ENCODE results near the gene GDF10.

Gene GDF10

DNA sequence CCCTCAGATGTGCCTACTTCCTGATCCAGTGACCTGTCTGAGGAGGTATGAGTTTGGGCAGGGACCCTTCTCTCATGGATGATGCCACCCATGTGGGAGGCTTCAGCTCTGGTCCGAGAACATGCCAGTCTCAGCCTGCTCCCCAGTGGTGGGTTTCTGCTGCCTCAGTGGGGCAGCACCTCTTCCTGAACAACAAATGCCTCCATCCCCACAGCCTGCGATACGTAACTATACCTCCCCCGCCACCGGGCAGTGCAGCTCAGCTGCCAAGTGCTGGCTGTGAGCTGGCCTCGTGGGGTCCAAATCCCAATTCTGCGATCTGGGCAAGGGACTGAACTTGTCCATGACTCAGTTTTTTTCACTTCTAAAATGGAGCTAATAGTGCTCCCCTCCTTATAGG, 3.1 kb downstream of the GDF10 start:
- no peaks in the 10 kb centered on the region for H3K9me3 ChIP-seq (ENCODE audit: control insufficient read depth, low read length)
- H3K27me3 ChIP-seq (ENCODE audit: control insufficient read depth, insufficient read depth, low read length, poor library complexity, severe bottlenecking), result peaks cover 35% of the 10 kb centered on the region
- H3K27ac ChIP-seq (ENCODE audit: insufficient read depth, low read depth, low read length, poor library complexity, severe bottlenecking), result no peak overlapping the region
- H3K4me3 ChIP-seq (ENCODE audit: insufficient read depth, low read depth, low read length), result no peak overlapping the region
- WGBS, 2 experiments, result 90 to 95% methylated on average over 7 of the region's 7 CpGs
- H3K4me1 ChIP-seq (ENCODE audit: control insufficient read depth, insufficient read depth, low read length), result peaks cover 14% of the 10 kb centered on the region
- H3K36me3 ChIP-seq (ENCODE audit: control insufficient read depth, insufficient read depth, low read length), result no peaks in the 10 kb centered on the region

DNA sequence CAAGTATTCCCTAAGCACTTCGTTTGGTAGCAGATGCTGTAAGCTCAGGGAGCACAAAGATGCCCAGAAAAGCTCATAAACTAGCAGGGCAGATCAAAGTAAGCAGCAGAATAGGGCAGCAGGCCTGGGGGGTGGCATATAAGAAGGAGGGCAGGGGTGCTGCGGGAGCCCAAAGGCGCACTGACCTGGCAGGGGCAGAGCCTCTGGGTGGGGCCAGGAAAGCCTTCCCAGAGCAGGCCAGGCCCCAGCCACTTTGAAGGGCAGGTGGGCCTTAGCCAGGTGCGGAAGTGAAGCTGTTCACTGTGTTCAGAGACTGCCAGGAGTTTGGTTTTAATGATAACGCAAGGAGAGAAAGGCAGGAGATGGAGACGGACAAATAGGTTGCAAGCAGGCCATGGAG, 3.9 kb downstream of the GDF10 start:
- H3K4me1 ChIP-seq (ENCODE audit: control insufficient read depth, insufficient read depth, low read length), result peaks cover 8% of the 10 kb centered on the region
- WGBS, 2 experiments, result 92 to 93% methylated on average over 6 of the region's 6 CpGs
- H3K27me3 ChIP-seq (ENCODE audit: control insufficient read depth, insufficient read depth, low read length, poor library complexity, severe bottlenecking), result peaks cover 35% of the 10 kb centered on the region
- no peak overlapping the region for H3K27ac ChIP-seq (ENCODE audit: insufficient read depth, low read depth, low read length, poor library complexity, severe bottlenecking)
- no peaks in the 10 kb centered on the region for H3K36me3 ChIP-seq (ENCODE audit: control insufficient read depth, insufficient read depth, low read length)
- no peak overlapping the region for H3K4me3 ChIP-seq (ENCODE audit: insufficient read depth, low read depth, low read length)
- H3K9me3 ChIP-seq (ENCODE audit: control insufficient read depth, low read length), result no peaks in the 10 kb centered on the region

DNA sequence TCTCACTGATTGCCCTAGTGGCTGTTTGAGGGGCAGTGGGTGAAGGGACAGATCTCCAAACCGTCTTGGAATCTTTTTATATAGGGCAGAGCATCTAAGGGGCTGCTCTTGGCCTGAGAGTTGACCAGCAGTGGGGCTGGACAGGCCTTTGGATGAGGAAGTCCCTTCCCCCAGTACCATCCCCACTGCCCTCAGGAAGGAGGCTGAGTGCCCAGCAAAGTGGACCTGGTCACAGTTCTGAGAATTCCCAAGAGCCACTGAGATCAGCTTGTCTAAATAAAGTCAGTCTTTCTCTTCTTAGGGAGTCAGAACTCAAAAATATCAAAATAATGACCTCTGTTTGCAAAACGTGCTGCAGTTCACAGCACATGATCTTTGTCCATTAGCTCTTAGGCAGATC, 5.6 kb downstream of the GDF10 start:
- peaks cover 21% of the 10 kb centered on the region for H3K27me3 ChIP-seq (ENCODE audit: control insufficient read depth, insufficient read depth, low read length, poor library complexity, severe bottlenecking)
- 75 to 91% methylated on average over 2 of the region's 2 CpGs for WGBS, 2 experiments
- no peak overlapping the region for H3K27ac ChIP-seq (ENCODE audit: insufficient read depth, low read depth, low read length, poor library complexity, severe bottlenecking)
- no peaks in the 10 kb centered on the region for H3K36me3 ChIP-seq (ENCODE audit: control insufficient read depth, insufficient read depth, low read length)
- no peak overlapping the region for H3K4me3 ChIP-seq (ENCODE audit: insufficient read depth, low read depth, low read length)
- no peaks in the 10 kb centered on the region for H3K9me3 ChIP-seq (ENCODE audit: control insufficient read depth, low read length)
- H3K4me1 ChIP-seq (ENCODE audit: control insufficient read depth, insufficient read depth, low read length), result no peaks in the 10 kb centered on the region

DNA sequence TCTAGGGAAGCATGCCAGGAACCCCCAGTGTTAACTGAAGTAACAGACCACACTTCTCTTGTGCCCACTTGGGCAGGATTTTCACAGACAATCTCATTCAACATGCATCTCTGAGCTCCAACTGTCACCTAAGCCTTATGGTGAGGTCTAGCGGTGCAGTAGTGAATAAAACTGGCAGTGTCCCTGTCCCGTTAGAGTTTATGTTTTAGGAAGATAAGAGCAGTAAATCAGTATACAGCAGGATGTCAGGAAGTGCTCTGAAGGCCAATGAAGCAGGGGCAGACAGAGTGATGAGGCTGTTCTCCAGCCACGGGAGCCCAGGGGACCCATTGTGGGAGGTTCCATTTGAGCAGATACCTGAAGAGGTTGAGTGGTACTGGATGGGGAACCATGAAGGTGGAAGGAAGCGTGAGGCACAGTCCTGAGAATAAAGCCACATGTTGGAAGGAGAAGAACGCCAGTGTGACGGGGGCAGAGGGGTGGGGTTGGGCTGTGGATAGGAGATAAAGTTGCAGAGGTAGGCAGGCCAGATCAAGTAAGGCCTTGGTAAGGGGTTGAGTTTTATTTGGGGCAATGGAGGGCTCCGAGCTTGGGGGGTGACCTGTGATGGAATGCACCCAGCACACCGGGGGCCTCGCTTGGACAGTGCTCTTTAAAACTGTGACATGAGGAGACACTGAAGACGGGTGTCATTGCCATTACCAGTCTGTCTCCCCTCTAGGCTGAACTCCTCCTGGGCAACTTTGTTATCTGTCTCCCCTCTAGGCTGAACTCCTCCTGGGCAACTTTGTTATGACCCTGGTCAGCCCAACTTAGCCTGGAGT, 6.6 kb downstream of the GDF10 start:
- Histone ChIP-seq H3K36me3 (ENCODE audit: control insufficient read depth, insufficient read depth, low read length) (no peaks in the 10 kb centered on the region), H3K27ac (ENCODE audit: insufficient read depth, low read depth, low read length, poor library complexity, severe bottlenecking) (no peak overlapping the region), H3K9me3 (ENCODE audit: control insufficient read depth, low read length) (no peaks in the 10 kb centered on the region), H3K27me3 (ENCODE audit: control insufficient read depth, insufficient read depth, low read length, poor library complexity, severe bottlenecking) (peaks cover 11% of the 10 kb centered on the region), H3K4me1 (ENCODE audit: control insufficient read depth, insufficient read depth, low read length) (no peaks in the 10 kb centered on the region), H3K4me3 (ENCODE audit: insufficient read depth, low read depth, low read length) (no peak overlapping the region)
- 90 to 95% methylated on average over 10 of the region's 10 CpGs for WGBS, 2 experiments

DNA sequence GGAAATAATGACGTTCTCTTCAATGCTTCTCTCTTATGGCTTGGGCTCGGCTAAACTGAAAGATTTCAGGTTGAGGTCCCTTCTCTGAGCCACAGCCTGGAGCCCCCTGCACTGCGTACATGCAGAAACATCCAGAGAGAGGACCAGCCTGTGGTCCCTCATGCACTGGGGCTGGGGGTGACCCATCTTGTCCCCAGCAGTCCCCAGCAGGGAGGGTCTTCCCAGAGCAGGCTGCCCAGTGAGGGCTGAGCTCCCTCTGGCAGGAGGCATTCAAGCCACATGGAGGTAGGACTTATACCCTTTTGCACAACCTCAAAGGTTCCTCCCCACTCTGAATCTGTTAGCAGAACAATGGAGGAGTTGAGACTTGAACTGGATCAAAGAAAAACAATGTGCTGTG, 7.4 kb downstream of the GDF10 start:
- Histone ChIP-seq H3K9me3 (ENCODE audit: control insufficient read depth, low read length) (no peaks in the 10 kb centered on the region), H3K36me3 (ENCODE audit: control insufficient read depth, insufficient read depth, low read length) (no peaks in the 10 kb centered on the region), H3K27ac (ENCODE audit: insufficient read depth, low read depth, low read length, poor library complexity, severe bottlenecking) (no peak overlapping the region), H3K27me3 (ENCODE audit: control insufficient read depth, insufficient read depth, low read length, poor library complexity, severe bottlenecking) (peaks cover 5% of the 10 kb centered on the region), H3K4me3 (ENCODE audit: insufficient read depth, low read depth, low read length) (no peak overlapping the region), H3K4me1 (ENCODE audit: control insufficient read depth, insufficient read depth, low read length) (no peaks in the 10 kb centered on the region)
- WGBS, 2 experiments, result 92 to 93% methylated on average over 3 of the region's 3 CpGs

DNA sequence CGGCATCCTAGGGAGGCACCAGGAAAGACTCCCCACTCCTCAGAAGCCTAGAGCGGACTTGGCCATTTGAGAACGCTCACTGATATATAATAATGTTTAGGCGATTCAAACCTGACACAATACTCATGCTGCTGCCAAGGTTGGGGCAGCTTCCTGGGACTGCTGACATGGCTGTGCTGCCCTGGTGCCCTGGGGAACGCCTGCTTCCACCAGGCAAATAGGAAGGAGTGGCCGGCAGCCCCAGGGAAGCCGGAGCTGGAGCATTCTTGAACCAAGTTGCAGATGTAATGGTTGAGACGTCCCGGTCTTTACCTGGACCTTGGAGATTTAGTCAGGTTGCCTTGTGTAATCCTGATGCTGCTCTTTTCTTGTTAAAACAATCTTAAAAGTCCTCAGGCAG, 8.8 kb downstream of the GDF10 start:
- WGBS, 2 experiments, result 89 to 91% methylated on average over 9 of the region's 9 CpGs

DNA sequence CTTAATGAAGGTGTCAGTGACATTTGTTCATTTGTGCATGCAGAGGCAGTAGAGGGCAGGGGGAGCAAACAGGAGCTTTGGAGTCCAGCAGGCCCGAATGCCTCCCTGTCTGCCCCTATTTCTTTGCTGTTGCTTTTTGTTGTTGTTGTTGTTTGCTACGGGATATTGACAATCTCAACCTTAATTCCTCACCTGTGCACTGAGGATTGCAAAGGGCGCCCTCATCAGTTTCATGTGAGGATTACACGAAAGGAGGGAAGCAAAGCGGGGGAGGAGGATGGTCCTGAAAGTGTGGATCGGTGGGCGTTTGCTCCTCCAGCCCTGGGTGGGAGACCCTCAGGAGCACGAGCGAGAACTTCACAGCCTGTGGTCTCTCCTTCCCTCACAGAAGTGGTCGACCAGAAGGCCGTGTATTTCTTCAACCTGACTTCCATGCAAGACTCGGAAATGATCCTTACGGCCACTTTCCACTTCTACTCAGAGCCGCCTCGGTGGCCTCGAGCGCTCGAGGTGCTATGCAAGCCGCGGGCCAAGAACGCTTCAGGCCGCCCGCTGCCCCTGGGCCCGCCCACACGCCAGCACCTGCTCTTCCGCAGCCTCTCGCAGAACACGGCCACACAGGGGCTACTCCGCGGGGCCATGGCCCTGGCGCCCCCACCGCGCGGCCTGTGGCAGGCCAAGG, 9.6 kb downstream of the GDF10 start:
- Histone ChIP-seq H3K4me1 (ENCODE audit: control insufficient read depth, insufficient read depth, low read length) (no peaks in the 10 kb centered on the region), H3K36me3 (ENCODE audit: control insufficient read depth, insufficient read depth, low read length) (no peaks in the 10 kb centered on the region), H3K4me3 (ENCODE audit: insufficient read depth, low read depth, low read length) (no peak overlapping the region), H3K27ac (ENCODE audit: insufficient read depth, low read depth, low read length, poor library complexity, severe bottlenecking) (no peak overlapping the region), H3K9me3 (ENCODE audit: control insufficient read depth, low read length) (no peaks in the 10 kb centered on the region), H3K27me3 (ENCODE audit: control insufficient read depth, insufficient read depth, low read length, poor library complexity, severe bottlenecking) (no peaks in the 10 kb centered on the region)
- WGBS, 2 experiments, result 85 to 86% methylated on average over 34 of the region's 34 CpGs

More for the DNA sequence above, 8.8 kb downstream of the GDF10 start:
- no peaks in the 10 kb centered on the region for H3K9me3 ChIP-seq (ENCODE audit: control insufficient read depth, low read length)
- no peak overlapping the region for H3K27ac ChIP-seq (ENCODE audit: insufficient read depth, low read depth, low read length, poor library complexity, severe bottlenecking)
- H3K4me1 ChIP-seq (ENCODE audit: control insufficient read depth, insufficient read depth, low read length), result no peaks in the 10 kb centered on the region
- no peak overlapping the region for H3K4me3 ChIP-seq (ENCODE audit: insufficient read depth, low read depth, low read length)
- H3K36me3 ChIP-seq (ENCODE audit: control insufficient read depth, insufficient read depth, low read length), result no peaks in the 10 kb centered on the region
- no peaks in the 10 kb centered on the region for H3K27me3 ChIP-seq (ENCODE audit: control insufficient read depth, insufficient read depth, low read length, poor library complexity, severe bottlenecking)

DNA sequence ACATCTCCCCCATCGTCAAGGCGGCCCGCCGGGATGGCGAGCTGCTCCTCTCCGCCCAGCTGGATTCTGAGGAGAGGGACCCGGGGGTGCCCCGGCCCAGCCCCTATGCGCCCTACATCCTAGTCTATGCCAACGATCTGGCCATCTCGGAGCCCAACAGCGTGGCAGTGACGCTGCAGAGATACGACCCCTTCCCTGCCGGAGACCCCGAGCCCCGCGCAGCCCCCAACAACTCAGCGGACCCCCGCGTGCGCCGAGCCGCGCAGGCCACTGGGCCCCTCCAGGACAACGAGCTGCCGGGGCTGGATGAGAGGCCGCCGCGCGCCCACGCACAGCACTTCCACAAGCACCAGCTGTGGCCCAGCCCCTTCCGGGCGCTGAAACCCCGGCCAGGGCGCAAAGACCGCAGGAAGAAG, 10.1 kb downstream of the GDF10 start:
- Histone ChIP-seq H3K27ac (ENCODE audit: insufficient read depth, low read depth, low read length, poor library complexity, severe bottlenecking) (no peak overlapping the region), H3K36me3 (ENCODE audit: control insufficient read depth, insufficient read depth, low read length) (no peaks in the 10 kb centered on the region), H3K4me3 (ENCODE audit: insufficient read depth, low read depth, low read length) (no peak overlapping the region), H3K9me3 (ENCODE audit: control insufficient read depth, low read length) (no peaks in the 10 kb centered on the region), H3K27me3 (ENCODE audit: control insufficient read depth, insufficient read depth, low read length, poor library complexity, severe bottlenecking) (no peaks in the 10 kb centered on the region), H3K4me1 (ENCODE audit: control insufficient read depth, insufficient read depth, low read length) (no peaks in the 10 kb centered on the region)
- WGBS, 2 experiments, result 96 to 97% methylated on average over 37 of the region's 37 CpGs

DNA sequence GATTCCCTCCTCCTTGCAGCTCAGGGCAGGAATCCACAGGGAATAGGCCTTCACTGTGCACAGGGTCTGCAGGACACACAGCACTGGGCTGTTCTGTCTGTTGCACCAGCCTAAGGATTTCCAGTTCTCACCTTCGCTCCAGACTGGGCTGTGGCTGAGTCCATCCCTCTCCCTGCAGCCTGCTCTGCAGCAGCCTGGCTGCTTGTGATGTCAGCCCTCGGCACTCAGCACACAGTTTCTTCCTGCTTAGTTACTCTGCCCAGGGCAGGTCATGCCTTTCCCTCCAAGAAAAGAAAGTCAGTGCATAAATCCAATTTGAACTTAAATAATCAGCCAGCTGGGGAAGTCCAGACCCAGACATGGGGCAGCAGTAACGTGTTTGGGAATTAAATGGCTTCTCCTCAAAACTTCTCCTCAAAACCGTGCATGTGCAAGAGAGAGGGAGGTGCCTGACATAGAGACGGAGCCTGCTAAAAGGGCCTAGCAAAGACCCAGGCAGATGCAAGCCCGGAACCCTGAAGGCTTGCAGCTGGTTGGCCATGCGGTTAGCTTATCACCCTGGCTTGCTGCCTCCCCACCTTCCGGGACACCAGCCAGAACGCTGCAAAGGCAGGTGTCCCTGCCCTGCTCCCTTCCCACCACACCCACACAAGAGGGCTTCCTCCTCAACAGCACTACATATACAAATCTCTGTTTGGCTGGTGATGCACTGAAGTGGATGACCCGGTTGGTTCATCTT, 11.4 kb downstream of the GDF10 start:
- H3K4me3 ChIP-seq (ENCODE audit: insufficient read depth, low read depth, low read length), result no peak overlapping the region
- no peak overlapping the region for H3K27ac ChIP-seq (ENCODE audit: insufficient read depth, low read depth, low read length, poor library complexity, severe bottlenecking)
- WGBS, 2 experiments, result 87 to 92% methylated on average over 10 of the region's 10 CpGs
- no peaks in the 10 kb centered on the region for H3K9me3 ChIP-seq (ENCODE audit: control insufficient read depth, low read length)
- H3K36me3 ChIP-seq (ENCODE audit: control insufficient read depth, insufficient read depth, low read length), result no peaks in the 10 kb centered on the region
- no peaks in the 10 kb centered on the region for H3K4me1 ChIP-seq (ENCODE audit: control insufficient read depth, insufficient read depth, low read length)
- no peaks in the 10 kb centered on the region for H3K27me3 ChIP-seq (ENCODE audit: control insufficient read depth, insufficient read depth, low read length, poor library complexity, severe bottlenecking)
